Endothelial cell of umbilical vein (primary cell): Measurements from ENCODE around the gene NTNG1.

Source experiments
- EZH2 ChIP-seq: IDR thresholded peaks from 2 replicates; pipeline ENCODE4 v1.6.1; 2012; ENCODE audit warnings: borderline replicate concordance, low read depth, mild to moderate bottlenecking, moderate library complexity, low read length, inconsistent platforms; ENCODE audit not compliant: severe bottlenecking
- POLR2A ChIP-seq: IDR thresholded peaks from 2 replicates; pipeline ENCODE4 v1.6.1; 2012; ENCODE audit warnings: low read depth, mild to moderate bottlenecking, control low read depth, low read length
- TF ChIP-seq, protein P1 (sequence below), 2 donors: IDR thresholded peaks; 1 replicate in 1 of 2; 2 replicates in 1 of 2; pipeline ENCODE4 v1.5.1; 2011; ENCODE audit warnings: low read length in 2 of 2, mild to moderate bottlenecking in 2 of 2, moderate library complexity in 2 of 2, control low read depth in 1 of 2, inconsistent platforms in 1 of 2, low read depth in 1 of 2; ENCODE audit not compliant: insufficient read depth in 1 of 2; ENCODE audit errors: extremely low read depth in 1 of 2

DNA sequence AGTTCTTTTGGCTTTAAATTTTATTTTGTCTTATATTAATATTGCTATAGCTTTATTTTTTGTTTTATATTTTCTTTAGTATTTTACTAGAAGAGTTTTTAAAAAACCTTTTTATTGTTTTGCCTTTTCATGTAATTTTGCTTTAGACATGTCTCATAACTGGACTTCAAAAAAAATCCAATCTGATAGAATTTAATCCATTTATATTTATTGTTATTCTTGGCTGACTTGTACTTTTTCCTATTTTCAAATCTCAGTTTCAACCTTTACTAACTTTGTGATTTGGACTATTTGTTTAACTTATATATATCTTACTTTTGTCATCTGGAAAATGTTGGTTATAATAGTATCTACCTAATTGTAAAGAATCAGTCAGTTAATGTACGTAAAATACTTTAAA, 61.2 kb downstream of the NTNG1 start:
- TF ChIP-seq, protein P1, sequence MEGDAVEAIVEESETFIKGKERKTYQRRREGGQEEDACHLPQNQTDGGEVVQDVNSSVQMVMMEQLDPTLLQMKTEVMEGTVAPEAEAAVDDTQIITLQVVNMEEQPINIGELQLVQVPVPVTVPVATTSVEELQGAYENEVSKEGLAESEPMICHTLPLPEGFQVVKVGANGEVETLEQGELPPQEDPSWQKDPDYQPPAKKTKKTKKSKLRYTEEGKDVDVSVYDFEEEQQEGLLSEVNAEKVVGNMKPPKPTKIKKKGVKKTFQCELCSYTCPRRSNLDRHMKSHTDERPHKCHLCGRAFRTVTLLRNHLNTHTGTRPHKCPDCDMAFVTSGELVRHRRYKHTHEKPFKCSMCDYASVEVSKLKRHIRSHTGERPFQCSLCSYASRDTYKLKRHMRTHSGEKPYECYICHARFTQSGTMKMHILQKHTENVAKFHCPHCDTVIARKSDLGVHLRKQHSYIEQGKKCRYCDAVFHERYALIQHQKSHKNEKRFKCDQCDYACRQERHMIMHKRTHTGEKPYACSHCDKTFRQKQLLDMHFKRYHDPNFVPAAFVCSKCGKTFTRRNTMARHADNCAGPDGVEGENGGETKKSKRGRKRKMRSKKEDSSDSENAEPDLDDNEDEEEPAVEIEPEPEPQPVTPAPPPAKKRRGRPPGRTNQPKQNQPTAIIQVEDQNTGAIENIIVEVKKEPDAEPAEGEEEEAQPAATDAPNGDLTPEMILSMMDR (IDR thresholded peaks at IDR 0.05; ENCODE audit: extremely low read depth in 1 of 2, insufficient read depth in 1 of 2, low read depth in 1 of 2, low read length in 2 of 2): no peak
- no peak for TF ChIP-seq EZH2
- TF ChIP-seq POLR2A: no peak
